ENCODE results near the gene KIF5A. TPM values are rescaled to one million over a fixed set of nuclear protein-coding genes. Genes with fewer than 3 reads are reported as not detected.
"Not testable (repeated sequence)": the region's sequence is repeated elsewhere in the genome, so short reads cannot be mapped to it uniquely, and the experiment has no call there.

KIF5A gene
- total RNA-seq, 6 experiments from 2014 or later: 0.02 TPM; not detected in 5

- no peak overlapping the region for H3K4me3 ChIP-seq
- no peaks in the 10 kb centered on the region for H3K9me3 ChIP-seq
- no peak for ATAC-seq
- no peaks in the 10 kb centered on the region for H3K27me3 ChIP-seq
- DNase-seq: no peak
- H3K27ac ChIP-seq: no peak overlapping the region
- no peaks in the 10 kb centered on the region for H3K4me1 ChIP-seq
- TF ChIP-seq POLR2A (IDR thresholded peaks at IDR 0.05) (no peak), CTCF (IDR thresholded peaks at IDR 0.05) (no peak)
- intact Hi-C loops (cut with DNase I): no loop called here
- peaks cover 12 to 56% (median 26%) of the 10 kb centered on the region in 4 donors for H3K36me3 ChIP-seq
- 90% methylated on average over 6 of the region's 7 CpGs for WGBS (ENCODE audit: insufficient coverage, low coverage, low lambda C conversion rate, missing lambda C conversion rate)
Measured at GRCh38 chr12:57511588-57512325, 38.1 kb upstream of the KIF5A start.

GRCh38 chr12:57512665-57513064 is 37.2 kb upstream of the KIF5A start:
- no peak for DNase-seq

GRCh38 chr12:57513266-57513665 is 36.6 kb upstream of the KIF5A start:
- 84% methylated on average over 5 of the region's 5 CpGs for WGBS (ENCODE audit: insufficient coverage, low coverage, low lambda C conversion rate, missing lambda C conversion rate)
- ATAC-seq: no peak
- Histone ChIP-seq H3K4me3 (no peak overlapping the region), H3K4me1 (peaks cover 0 to 6% (median 0%) of the 10 kb centered on the region in 4 donors), H3K9me3 (no peaks in the 10 kb centered on the region), H3K27ac (no peak overlapping the region), H3K27me3 (no peaks in the 10 kb centered on the region), H3K36me3 (peaks cover 18 to 69% (median 36%) of the 10 kb centered on the region in 4 donors)
- TF ChIP-seq CTCF (IDR thresholded peaks at IDR 0.05) (no peak), POLR2A (IDR thresholded peaks at IDR 0.05) (no peak)
- intact Hi-C loops (cut with DNase I): no loop called here
- DNase-seq: no peak

More at GRCh38 chr12:57512665-57513064, 37.2 kb upstream of the KIF5A start:
- peaks cover 18 to 65% (median 33%) of the 10 kb centered on the region in 4 donors for H3K36me3 ChIP-seq
- TF ChIP-seq CTCF (IDR thresholded peaks at IDR 0.05) (no peak), POLR2A (IDR thresholded peaks at IDR 0.05) (no peak)
- no peak overlapping the region for H3K4me3 ChIP-seq
- intact Hi-C loops (cut with DNase I): no loop called here
- no peaks in the 10 kb centered on the region for H3K9me3 ChIP-seq
- H3K27ac ChIP-seq: no peak overlapping the region
- WGBS (ENCODE audit: insufficient coverage, low coverage, low lambda C conversion rate, missing lambda C conversion rate): 84% methylated on average over 6 of the region's 6 CpGs
- ATAC-seq: peak in 1 of 4 donors; percentile 15
- no peaks in the 10 kb centered on the region for H3K27me3 ChIP-seq
- no peaks in the 10 kb centered on the region for H3K4me1 ChIP-seq

DNA sequence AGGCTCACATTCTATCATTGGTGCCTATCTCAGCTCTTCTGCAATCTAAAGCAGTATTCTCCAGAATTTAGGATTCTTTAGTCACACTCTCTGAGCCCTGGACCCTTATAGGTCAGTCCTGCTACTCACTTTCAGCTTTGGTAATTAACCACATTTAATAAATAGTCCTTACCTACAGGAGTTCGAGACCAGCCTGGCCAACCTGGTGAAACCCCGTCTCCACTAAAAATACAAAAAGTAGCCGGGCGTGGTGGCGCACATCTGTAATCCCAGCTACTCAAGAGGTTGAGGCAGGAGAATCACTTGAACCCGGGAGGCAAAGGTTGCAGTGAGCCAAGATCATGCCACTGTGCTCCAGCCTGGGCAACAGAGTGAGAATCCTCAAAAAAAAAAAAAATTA is 36.2 kb upstream of the KIF5A start:
- H3K4me3 ChIP-seq; H3K27me3 ChIP-seq; H3K9me3 ChIP-seq; intact Hi-C loops (cut with DNase I); ATAC-seq; H3K4me1 ChIP-seq; DNase-seq; H3K27ac ChIP-seq: not testable (repeated sequence)
- WGBS (ENCODE audit: insufficient coverage, low coverage, low lambda C conversion rate, missing lambda C conversion rate): 96% methylated on average over 5 of the region's 6 CpGs
- peaks cover 18 to 69% (median 36%) of the 10 kb centered on the region in 4 donors for H3K36me3 ChIP-seq

DNA sequence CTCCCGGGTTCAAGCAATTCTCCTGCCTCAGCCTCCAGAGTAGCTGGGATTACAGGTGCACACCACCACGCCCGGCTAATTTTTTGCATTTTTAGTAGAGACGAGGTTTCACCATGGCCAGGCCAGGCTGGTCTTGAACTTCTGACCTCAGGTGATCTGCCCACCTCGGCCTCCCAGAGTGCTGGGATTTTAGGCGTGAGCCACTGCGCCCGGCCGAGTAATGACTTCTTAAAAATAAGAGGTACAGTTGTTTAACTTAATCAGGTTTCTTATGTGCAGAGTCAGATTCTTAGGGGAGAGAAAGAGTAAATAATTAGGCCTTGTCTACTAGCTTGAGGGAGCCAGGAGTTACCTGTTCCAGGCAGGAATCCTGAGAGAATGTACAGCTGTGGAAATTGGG is 35.6 kb upstream of the KIF5A start:
- H3K27me3 ChIP-seq; H3K9me3 ChIP-seq; H3K27ac ChIP-seq; intact Hi-C loops (cut with DNase I); H3K4me3 ChIP-seq; DNase-seq; ATAC-seq: not testable (repeated sequence)
- H3K4me1 ChIP-seq: peaks cover 0 to 15% (median 0%) of the 10 kb centered on the region in 4 donors
- WGBS (ENCODE audit: insufficient coverage, low coverage, low lambda C conversion rate, missing lambda C conversion rate): 91% methylated on average over 7 of the region's 9 CpGs
- peaks cover 18 to 65% (median 36%) of the 10 kb centered on the region in 4 donors for H3K36me3 ChIP-seq

Measured in right lobe of liver (tissue), 6 donors.